Measurements from ENCODE around the gene UGT1A5. TPM values are rescaled to one million over a fixed set of nuclear protein-coding genes. Genes with fewer than 3 reads are reported as not detected.

The UGT1A5 gene
- total RNA-seq, 2 donors from 2014 or later = not detected

DNA sequence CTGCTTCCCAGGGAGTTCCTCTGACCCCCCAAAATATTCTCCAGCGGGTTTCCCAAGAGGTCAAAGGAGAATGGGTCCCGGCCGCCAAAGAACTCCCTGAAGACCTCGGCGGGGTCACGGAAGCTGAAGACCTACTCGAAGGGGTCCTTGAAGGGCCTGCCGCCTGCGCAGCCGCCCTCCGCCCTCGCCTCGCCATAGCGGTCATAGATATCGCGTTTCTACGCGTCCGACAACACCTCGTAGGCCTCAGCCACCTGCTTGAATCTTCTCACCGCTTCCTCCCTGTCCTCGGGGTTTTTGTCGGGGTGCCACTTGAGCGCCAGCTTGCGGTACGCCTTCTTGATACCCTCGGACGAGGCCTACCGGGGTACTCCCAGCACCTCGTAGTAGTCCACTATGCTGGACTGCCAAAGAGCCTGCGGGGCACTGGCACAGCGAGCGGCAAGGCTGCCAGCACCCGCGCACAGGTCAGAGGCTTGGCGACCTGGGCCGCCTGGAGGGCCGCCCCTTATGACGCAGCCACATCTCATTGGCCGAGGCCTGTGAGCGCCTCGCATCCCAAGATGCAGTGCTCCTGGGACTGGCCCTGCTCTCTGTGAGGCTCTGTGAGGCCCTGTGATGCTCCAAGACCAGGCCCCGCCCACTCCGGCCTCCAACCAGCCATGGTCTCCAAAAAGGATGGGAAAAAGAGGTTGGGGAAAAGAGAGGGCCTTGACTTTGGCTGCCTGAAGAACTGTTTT lies 42.3 kb downstream of the UGT1A5 start:
- DNase-seq = no peak
- 95 to 96% methylated on average over 29 to 42 of the region's 44 CpGs for WGBS, 2 experiments (ENCODE audit: insufficient coverage in 1 of 2, insufficient read length in 1 of 2)
- Histone ChIP-seq H3K9ac (ENCODE audit: extremely low read depth, low read length, poor library complexity, severe bottlenecking) (no peak overlapping the region), H3K27me3 (ENCODE audit: control insufficient read depth, insufficient read depth, low read length, poor library complexity, severe bottlenecking) (no peaks in the 10 kb centered on the region), H3K9me3 (ENCODE audit: control insufficient read depth, low read length) (peaks cover 15% of the 10 kb centered on the region), H3K27ac (ENCODE audit: low read depth, low read length) (no peak overlapping the region), H3K36me3 (ENCODE audit: control insufficient read depth, insufficient read depth, low read length) (no peaks in the 10 kb centered on the region), H3K4me1 (ENCODE audit: control insufficient read depth, insufficient read depth, low read length) (no peaks in the 10 kb centered on the region), H3K4me3 (ENCODE audit: low read length) (no peak overlapping the region)
- Mint-ChIP-seq H3K36me3 (ENCODE audit: low read depth) (no peaks in the 10 kb centered on the region), H3K27me3 (ENCODE audit: insufficient read depth) (peaks cover 7% of the 10 kb centered on the region), H3K4me3 (no peak overlapping the region), H3K9me3 (peaks cover 27% of the 10 kb centered on the region), H3K4me1 (no peaks in the 10 kb centered on the region), H3K27ac (no peak overlapping the region)
- TF ChIP-seq, protein P1, sequence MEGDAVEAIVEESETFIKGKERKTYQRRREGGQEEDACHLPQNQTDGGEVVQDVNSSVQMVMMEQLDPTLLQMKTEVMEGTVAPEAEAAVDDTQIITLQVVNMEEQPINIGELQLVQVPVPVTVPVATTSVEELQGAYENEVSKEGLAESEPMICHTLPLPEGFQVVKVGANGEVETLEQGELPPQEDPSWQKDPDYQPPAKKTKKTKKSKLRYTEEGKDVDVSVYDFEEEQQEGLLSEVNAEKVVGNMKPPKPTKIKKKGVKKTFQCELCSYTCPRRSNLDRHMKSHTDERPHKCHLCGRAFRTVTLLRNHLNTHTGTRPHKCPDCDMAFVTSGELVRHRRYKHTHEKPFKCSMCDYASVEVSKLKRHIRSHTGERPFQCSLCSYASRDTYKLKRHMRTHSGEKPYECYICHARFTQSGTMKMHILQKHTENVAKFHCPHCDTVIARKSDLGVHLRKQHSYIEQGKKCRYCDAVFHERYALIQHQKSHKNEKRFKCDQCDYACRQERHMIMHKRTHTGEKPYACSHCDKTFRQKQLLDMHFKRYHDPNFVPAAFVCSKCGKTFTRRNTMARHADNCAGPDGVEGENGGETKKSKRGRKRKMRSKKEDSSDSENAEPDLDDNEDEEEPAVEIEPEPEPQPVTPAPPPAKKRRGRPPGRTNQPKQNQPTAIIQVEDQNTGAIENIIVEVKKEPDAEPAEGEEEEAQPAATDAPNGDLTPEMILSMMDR (conservative IDR thresholded peaks at IDR 0.05) = no peak

DNA sequence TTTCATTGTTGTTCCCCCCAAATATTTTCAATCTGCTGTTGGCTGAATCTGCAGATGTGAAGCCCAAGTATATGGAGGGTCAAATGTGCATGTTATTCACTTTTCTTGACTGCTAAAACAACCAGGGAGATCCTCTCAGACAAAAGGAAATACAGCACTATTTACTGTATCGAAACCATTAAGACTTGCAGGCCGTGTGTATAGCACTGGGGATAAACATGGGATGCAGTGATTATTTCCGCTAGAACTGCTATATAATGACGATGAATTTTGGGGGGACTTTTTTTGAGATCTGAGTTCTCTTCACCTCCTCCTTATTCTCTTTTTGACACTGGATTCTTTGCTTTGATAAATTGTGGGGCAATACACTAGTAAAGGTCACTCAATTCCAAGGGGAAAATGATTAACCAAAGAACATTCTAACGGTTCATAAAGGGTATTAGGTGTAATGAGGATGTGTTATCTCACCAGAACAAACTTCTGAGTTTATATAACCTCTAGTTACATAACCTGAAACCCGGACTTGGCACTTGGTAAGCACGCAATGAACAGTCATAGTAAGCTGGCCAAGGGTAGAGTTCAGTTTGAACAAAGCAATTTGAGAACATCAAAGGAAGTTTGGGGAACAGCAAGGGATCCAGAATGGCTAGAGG lies 43.8 kb downstream of the UGT1A5 start:
- H3K27ac Mint-ChIP-seq = no peak overlapping the region
- no peaks in the 10 kb centered on the region for H3K27me3 ChIP-seq (ENCODE audit: control insufficient read depth, insufficient read depth, low read length, poor library complexity, severe bottlenecking)

DNA sequence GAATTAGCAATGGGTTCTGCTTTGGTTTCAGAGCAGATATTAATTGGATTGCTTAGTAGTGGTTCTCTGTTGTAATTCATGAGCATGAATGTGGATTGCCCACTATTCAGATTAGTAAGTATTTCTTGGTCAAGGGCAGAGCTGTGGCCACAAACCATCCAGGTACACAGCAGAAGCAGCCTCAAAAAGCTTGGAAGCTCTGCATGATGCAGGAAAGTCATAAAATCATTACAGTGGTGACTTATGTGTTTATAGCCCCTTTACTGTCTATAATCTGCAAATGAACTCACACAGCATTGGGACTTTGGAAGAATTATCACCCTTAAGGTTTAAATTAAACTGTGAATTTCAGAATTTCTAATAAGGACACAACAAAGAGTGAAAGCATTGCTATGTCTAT lies 45.4 kb downstream of the UGT1A5 start:
- Histone ChIP-seq H3K27ac (ENCODE audit: low read depth, low read length) (no peak overlapping the region), H3K36me3 (ENCODE audit: control insufficient read depth, insufficient read depth, low read length) (no peaks in the 10 kb centered on the region), H3K27me3 (ENCODE audit: control insufficient read depth, insufficient read depth, low read length, poor library complexity, severe bottlenecking) (peaks cover under 1% of the 10 kb centered on the region), H3K9me3 (ENCODE audit: control insufficient read depth, low read length) (no peaks in the 10 kb centered on the region), H3K4me1 (ENCODE audit: control insufficient read depth, insufficient read depth, low read length) (no peaks in the 10 kb centered on the region), H3K9ac (ENCODE audit: extremely low read depth, low read length, poor library complexity, severe bottlenecking) (no peak overlapping the region), H3K4me3 (ENCODE audit: low read length) (no peak overlapping the region)
- DNase-seq = no peak
- no peaks in the 10 kb centered on the region for H3K36me3 Mint-ChIP-seq (ENCODE audit: low read depth)
- H3K4me3 Mint-ChIP-seq = no peak overlapping the region
- peaks cover 4% of the 10 kb centered on the region for H3K27me3 Mint-ChIP-seq (ENCODE audit: insufficient read depth)
- no peaks in the 10 kb centered on the region for H3K4me1 Mint-ChIP-seq
- H3K9me3 Mint-ChIP-seq = no peaks in the 10 kb centered on the region
- TF ChIP-seq, protein P1 (conservative IDR thresholded peaks at IDR 0.05) = no peak
- no peak overlapping the region for H3K27ac Mint-ChIP-seq

More for the DNA sequence above, 43.8 kb downstream of the UGT1A5 start:
- Mint-ChIP-seq H3K36me3 (ENCODE audit: low read depth) (no peaks in the 10 kb centered on the region), H3K4me3 (no peak overlapping the region), H3K9me3 (peaks cover 13% of the 10 kb centered on the region), H3K27me3 (ENCODE audit: insufficient read depth) (peaks cover 6% of the 10 kb centered on the region), H3K4me1 (no peaks in the 10 kb centered on the region)
- TF ChIP-seq, protein P1 (conservative IDR thresholded peaks at IDR 0.05) = no peak
- Histone ChIP-seq H3K4me1 (ENCODE audit: control insufficient read depth, insufficient read depth, low read length) (no peaks in the 10 kb centered on the region), H3K9ac (ENCODE audit: extremely low read depth, low read length, poor library complexity, severe bottlenecking) (no peak overlapping the region), H3K4me3 (ENCODE audit: low read length) (no peak overlapping the region), H3K9me3 (ENCODE audit: control insufficient read depth, low read length) (peaks cover under 1% of the 10 kb centered on the region), H3K36me3 (ENCODE audit: control insufficient read depth, insufficient read depth, low read length) (no peaks in the 10 kb centered on the region), H3K27ac (ENCODE audit: low read depth, low read length) (no peak overlapping the region)
- 60 to 94% methylated on average over 1 to 7 of the region's 7 CpGs for WGBS, 2 experiments (ENCODE audit: insufficient coverage in 1 of 2, insufficient read length in 1 of 2)
- no peak for DNase-seq

All from endodermal cell (in vitro differentiated cells).